Measurements from ENCODE around the gene IL17RC. TPM values are rescaled to one million over a fixed set of nuclear protein-coding genes. Genes with fewer than 3 reads are reported as not detected.

IL17RC gene
- total RNA-seq, 1 donor from 2014 or later = 20.1 TPM

- no peaks in the 10 kb centered on the region for H3K36me3 Mint-ChIP-seq (ENCODE audit: low read depth, unreplicated experiment)
- Histone ChIP-seq H3K4me2 (ENCODE audit: low read length) (no peak overlapping the region), H4K20me1 (ENCODE audit: insufficient read depth, low read length) (no peaks in the 10 kb centered on the region), H3K27me3 (ENCODE audit: insufficient read depth, low read length) (no peaks in the 10 kb centered on the region), H3K9ac (ENCODE audit: low read length) (no peak overlapping the region), H2AFZ (ENCODE audit: low read depth, low read length) (no peak overlapping the region), H3K36me3 (ENCODE audit: insufficient read depth, low read length) (no peaks in the 10 kb centered on the region), H3K9me3 (ENCODE audit: insufficient read depth, low read depth, low read length) (no peaks in the 10 kb centered on the region), H3K27ac (ENCODE audit: low read depth, low read length) (no peak overlapping the region), H3K79me2 (ENCODE audit: insufficient read depth, low read length) (no peaks in the 10 kb centered on the region), H3K4me3 (ENCODE audit: insufficient read depth, low read depth, low read length) (no peak overlapping the region), H3K4me1 (ENCODE audit: insufficient read depth, low read length) (peaks cover 7% of the 10 kb centered on the region)
- FAIRE-seq = no peak
- H3K9me3 Mint-ChIP-seq (ENCODE audit: unreplicated experiment) = no peaks in the 10 kb centered on the region
- H3K4me3 Mint-ChIP-seq (ENCODE audit: unreplicated experiment) = no peak overlapping the region
- no peak for TF ChIP-seq CTCF (IDR thresholded peaks at IDR 0.05; ENCODE audit: insufficient read depth, low read depth, low read length)
- no peak for TF ChIP-seq EZH2 (IDR thresholded peaks at IDR 0.05; ENCODE audit: insufficient read depth, low read length)
- DNase-seq (ENCODE audit: low read depth) = no peak
- peaks cover 16% of the 10 kb centered on the region for H3K27me3 Mint-ChIP-seq (ENCODE audit: low read depth, unreplicated experiment)
- peak overlapping the region; percentile 62 for H3K27ac Mint-ChIP-seq (ENCODE audit: unreplicated experiment)
- H3K4me1 Mint-ChIP-seq (ENCODE audit: low read depth, unreplicated experiment) = no peaks in the 10 kb centered on the region
Measured at GRCh38 chr3:9955611-9956352, 38.9 kb downstream of the IL17RC start.

GRCh38 chr3:9957214-9957613, 40.3 kb downstream of the IL17RC start:
- Histone ChIP-seq H3K9me3 (ENCODE audit: insufficient read depth, low read depth, low read length) (no peaks in the 10 kb centered on the region), H3K9ac (ENCODE audit: low read length) (no peak overlapping the region), H3K4me2 (ENCODE audit: low read length) (no peak overlapping the region), H2AFZ (ENCODE audit: low read depth, low read length) (no peak overlapping the region), H3K36me3 (ENCODE audit: insufficient read depth, low read length) (no peaks in the 10 kb centered on the region), H4K20me1 (ENCODE audit: insufficient read depth, low read length) (no peaks in the 10 kb centered on the region), H3K27me3 (ENCODE audit: insufficient read depth, low read length) (no peaks in the 10 kb centered on the region), H3K27ac (ENCODE audit: low read depth, low read length) (no peak overlapping the region), H3K4me1 (ENCODE audit: insufficient read depth, low read length) (no peaks in the 10 kb centered on the region), H3K79me2 (ENCODE audit: insufficient read depth, low read length) (no peaks in the 10 kb centered on the region), H3K4me3 (ENCODE audit: insufficient read depth, low read depth, low read length) (no peak overlapping the region)
- no peaks in the 10 kb centered on the region for H3K9me3 Mint-ChIP-seq (ENCODE audit: unreplicated experiment)
- DNase-seq (ENCODE audit: low read depth) (no peak), FAIRE-seq (no peak)
- H3K27ac Mint-ChIP-seq (ENCODE audit: unreplicated experiment) = no peak overlapping the region
- no peak for TF ChIP-seq EZH2 (IDR thresholded peaks at IDR 0.05; ENCODE audit: insufficient read depth, low read length)
- TF ChIP-seq CTCF (IDR thresholded peaks at IDR 0.05; ENCODE audit: insufficient read depth, low read depth, low read length) = no peak
- H3K4me3 Mint-ChIP-seq (ENCODE audit: unreplicated experiment) = no peak overlapping the region
- H3K4me1 Mint-ChIP-seq (ENCODE audit: low read depth, unreplicated experiment) = no peaks in the 10 kb centered on the region
- peaks cover 2% of the 10 kb centered on the region for H3K36me3 Mint-ChIP-seq (ENCODE audit: low read depth, unreplicated experiment)
- peaks cover 10% of the 10 kb centered on the region for H3K27me3 Mint-ChIP-seq (ENCODE audit: low read depth, unreplicated experiment)

- H3K36me3 ChIP-seq (ENCODE audit: insufficient read depth, low read length) = peaks cover 10% of the 10 kb centered on the region
- H4K20me1 ChIP-seq (ENCODE audit: insufficient read depth, low read length) = no peaks in the 10 kb centered on the region
- Mint-ChIP-seq H3K4me3 (ENCODE audit: unreplicated experiment) (no peak overlapping the region), H3K4me1 (ENCODE audit: low read depth, unreplicated experiment) (peaks cover 2% of the 10 kb centered on the region), H3K27me3 (ENCODE audit: low read depth, unreplicated experiment) (no peaks in the 10 kb centered on the region), H3K36me3 (ENCODE audit: low read depth, unreplicated experiment) (peaks cover 20% of the 10 kb centered on the region), H3K9me3 (ENCODE audit: unreplicated experiment) (no peaks in the 10 kb centered on the region), H3K27ac (ENCODE audit: unreplicated experiment) (no peak overlapping the region)
- no peak overlapping the region for H3K9ac ChIP-seq (ENCODE audit: low read length)
- H3K4me3 ChIP-seq (ENCODE audit: insufficient read depth, low read depth, low read length) = no peak overlapping the region
- H3K27me3 ChIP-seq (ENCODE audit: insufficient read depth, low read length) = no peaks in the 10 kb centered on the region
- H3K4me1 ChIP-seq (ENCODE audit: insufficient read depth, low read length) = peaks cover 9% of the 10 kb centered on the region
- DNase-seq (ENCODE audit: low read depth) = peak; percentile 52
- H2AFZ ChIP-seq (ENCODE audit: low read depth, low read length) = no peak overlapping the region
- no peak overlapping the region for H3K27ac ChIP-seq (ENCODE audit: low read depth, low read length)
- H3K4me2 ChIP-seq (ENCODE audit: low read length) = no peak overlapping the region
- no peaks in the 10 kb centered on the region for H3K79me2 ChIP-seq (ENCODE audit: insufficient read depth, low read length)
- no peaks in the 10 kb centered on the region for H3K9me3 ChIP-seq (ENCODE audit: insufficient read depth, low read depth, low read length)
- no peak for FAIRE-seq
- no peak for TF ChIP-seq CTCF (IDR thresholded peaks at IDR 0.05; ENCODE audit: insufficient read depth, low read depth, low read length)
- no peak for TF ChIP-seq EZH2 (IDR thresholded peaks at IDR 0.05; ENCODE audit: insufficient read depth, low read length)
Measured at GRCh38 chr3:9965200-9965875, 48.4 kb downstream of the IL17RC start.
